Sciatic nerve (tissue), 2 donors: ENCODE measurements around the gene USP3. TPM values are rescaled to one million over a fixed set of nuclear protein-coding genes. Genes with fewer than 3 reads are reported as not detected.

ENCODE experiments used
- ATAC-seq: fragments of 200-7000 bp; cut with Tn5 transposase; one replicate; pipeline ENCODE4 v1.9.1; 2020; ENCODE audit warnings: mild to moderate bottlenecking, moderate library complexity
- DNase-seq: peaks from one replicate; pipeline ENCODE4 v3.0.0-alpha.2; 2020; ENCODE audit warnings: low spot score
- intact Hi-C: fragments of 100-400 bp; cut with DNase I; formaldehyde crosslinking; loops from one replicate; pipeline ENCODE4 v1.14.2; 2022
- total RNA-seq: library from RNA; stranded (reverse); fragmentation: NEBNext Ultra II Directional; extraction: Animal tissue kit (Norgen Biotek cat#: 25700); gene quantifications from one replicate; pipeline ENCODE4 v1.2.1, GENCODE V29; 2021
- donor health status: DM: no; HTN: no; CAD: no.
- donor health status: DM: no; HTN: no; CAD: no.

USP3 gene
- total RNA-seq, 1 donor from 2014 or later = 58.2 TPM

- ATAC-seq = no peak
These were observed 94.3 kb downstream of the USP3 start for GRCh38 chr15:63598473-63599400.

DNA sequence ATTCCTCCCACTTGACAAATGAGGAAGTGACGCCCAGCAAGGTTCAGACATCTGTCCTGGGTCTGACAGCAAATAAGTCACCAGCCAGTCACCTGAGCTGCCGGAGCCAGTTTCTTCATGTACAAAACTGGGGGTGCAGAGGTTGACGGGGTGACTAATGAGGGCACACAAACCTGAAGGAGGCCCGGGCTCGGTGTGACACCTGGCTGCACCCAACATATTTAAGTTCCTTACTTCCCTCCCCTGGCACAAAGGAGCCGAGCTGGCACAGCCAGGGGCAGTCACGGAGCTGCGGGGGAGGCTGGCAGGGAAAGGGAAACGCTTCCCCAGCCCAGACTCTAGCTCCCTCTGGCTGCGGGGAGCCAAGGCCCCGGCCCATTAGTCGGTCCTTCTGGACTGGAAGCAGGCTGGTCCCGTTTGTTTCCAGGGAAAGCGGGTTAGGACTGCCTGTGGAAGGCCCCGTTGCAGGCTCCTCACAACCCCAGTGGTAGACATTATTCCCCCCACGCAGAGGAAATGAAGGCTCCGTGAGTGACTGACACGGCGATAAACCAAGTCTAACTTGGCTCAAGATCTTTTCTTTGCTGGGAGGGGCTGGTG is 95.1 kb downstream of the USP3 start:
- intact Hi-C loops = loop anchor here (10.0 kb wide), 1 partner anchor 95 kb away; the partner anchor contains the start of gene USP3
- ATAC-seq (peak; percentile 69), DNase-seq (peak; percentile 82)

More at GRCh38 chr15:63598473-63599400, 94.3 kb downstream of the USP3 start:
- intact Hi-C loops = loop anchor here (10.0 kb wide), 1 partner anchor 94 kb away; the partner anchor contains the start of gene USP3
- DNase-seq = no peak

DNA sequence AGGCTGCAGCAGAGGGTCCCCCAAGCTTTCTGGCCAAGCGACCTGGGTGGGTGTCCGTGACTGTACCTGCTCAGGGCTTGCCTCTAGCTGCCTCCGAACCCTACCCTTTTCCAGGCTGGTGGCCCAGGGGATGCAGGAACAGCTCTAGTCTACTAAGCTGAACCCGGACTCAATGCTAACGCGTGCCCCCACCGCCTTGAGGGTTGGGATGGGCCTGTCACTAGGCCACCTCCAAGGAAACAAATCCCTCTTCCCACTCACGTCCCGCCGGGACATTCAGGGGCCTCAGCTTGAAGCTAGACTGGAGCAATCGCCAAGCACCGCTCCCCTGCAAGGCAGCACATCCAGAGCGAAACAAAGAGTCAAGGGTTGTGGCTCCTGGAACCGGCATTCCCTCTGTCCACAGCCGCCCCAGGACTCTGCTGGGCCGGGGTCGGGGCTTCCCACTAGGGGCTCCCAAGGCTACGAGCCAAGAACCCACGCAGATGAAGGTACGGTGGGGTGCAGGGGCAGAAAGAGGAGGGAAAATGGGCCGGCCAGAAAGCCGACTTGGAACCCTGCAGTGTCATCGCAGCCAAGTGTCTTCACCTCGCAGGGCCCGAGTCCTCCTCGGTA is 95.7 kb downstream of the USP3 start:
- ATAC-seq = peak; percentile 41
- no peak for DNase-seq

GRCh38 chr15:63600616-63601025 is 96.2 kb downstream of the USP3 start:
- DNase-seq = peak; percentile 91
- intact Hi-C loops = no loop called here
- peak; percentile 85 for ATAC-seq

More for the DNA sequence above, 95.7 kb downstream of the USP3 start:
- intact Hi-C loops = no loop called here

GRCh38 chr15:63601026-63601703 is 96.8 kb downstream of the USP3 start:
- intact Hi-C loops = no loop called here
- DNase-seq (no peak), ATAC-seq (peak; percentile 5)

GRCh38 chr15:63601704-63602185 is 97.4 kb downstream of the USP3 start:
- intact Hi-C loops = no loop called here
- no peak for DNase-seq

GRCh38 chr15:63602595-63602994 is 98.2 kb downstream of the USP3 start:
- DNase-seq = no peak
- ATAC-seq = no peak
- intact Hi-C loops = no loop called here

More at GRCh38 chr15:63601704-63602185, 97.4 kb downstream of the USP3 start:
- ATAC-seq = no peak

GRCh38 chr15:63603516-63603915 is 99.1 kb downstream of the USP3 start:
- intact Hi-C loops = no loop called here
- ATAC-seq (no peak), DNase-seq (no peak)

GRCh38 chr15:63604281-63604680 is 99.9 kb downstream of the USP3 start:
- intact Hi-C loops = no loop called here
- no peak for ATAC-seq
- no peak for DNase-seq

DNA sequence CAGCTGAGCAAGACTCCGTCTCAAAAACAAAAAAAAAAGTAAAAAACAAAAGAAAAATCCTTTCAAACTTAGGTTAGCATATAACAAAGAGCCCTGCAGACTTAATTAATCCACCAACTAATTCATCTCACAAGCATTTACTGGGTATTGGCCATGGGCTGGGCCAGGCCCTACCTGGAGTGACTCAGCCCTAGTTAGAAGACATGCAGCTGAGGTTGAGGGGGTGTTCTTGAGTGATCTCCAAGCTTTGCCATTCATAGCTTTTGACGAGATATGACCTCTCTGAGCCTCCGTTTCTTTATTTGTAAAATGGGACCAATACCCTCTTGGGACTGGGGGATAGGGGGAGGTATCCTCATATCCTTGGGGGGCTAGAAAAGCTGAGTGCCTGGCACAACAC is 100.6 kb downstream of the USP3 start:
- ATAC-seq (no peak), DNase-seq (no peak)
- intact Hi-C loops = no loop called here

DNA sequence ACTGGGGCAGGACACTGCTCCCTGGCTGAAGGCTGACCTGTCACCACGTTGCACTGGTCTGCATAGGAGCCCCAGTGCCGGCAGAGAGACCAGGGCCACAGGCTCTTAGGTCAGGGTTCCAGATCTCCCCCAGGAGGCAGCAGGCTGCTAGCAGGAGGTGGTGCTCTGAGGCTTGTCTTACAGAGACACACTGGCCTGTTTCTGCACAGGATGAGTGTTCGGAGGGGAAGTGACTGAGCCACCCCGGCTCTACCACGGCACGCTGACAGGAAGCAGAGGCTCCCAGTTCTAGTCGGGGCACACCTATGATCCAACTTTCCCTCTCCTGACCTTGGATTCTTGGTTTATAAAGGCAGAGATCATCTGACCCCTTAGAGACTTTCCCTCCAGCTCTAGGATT is 101.4 kb downstream of the USP3 start:
- DNase-seq (no peak), ATAC-seq (no peak)
- intact Hi-C loops = no loop called here

- no peak for ATAC-seq
- intact Hi-C loops = no loop called here
These were observed 101.9 kb downstream of the USP3 start for GRCh38 chr15:63606308-63606707.

GRCh38 chr15:63608989-63609388 is 104.6 kb downstream of the USP3 start:
- ATAC-seq = no peak
- DNase-seq = no peak
- intact Hi-C loops = no loop called here

More at GRCh38 chr15:63606308-63606707, 101.9 kb downstream of the USP3 start:
- no peak for DNase-seq

DNA sequence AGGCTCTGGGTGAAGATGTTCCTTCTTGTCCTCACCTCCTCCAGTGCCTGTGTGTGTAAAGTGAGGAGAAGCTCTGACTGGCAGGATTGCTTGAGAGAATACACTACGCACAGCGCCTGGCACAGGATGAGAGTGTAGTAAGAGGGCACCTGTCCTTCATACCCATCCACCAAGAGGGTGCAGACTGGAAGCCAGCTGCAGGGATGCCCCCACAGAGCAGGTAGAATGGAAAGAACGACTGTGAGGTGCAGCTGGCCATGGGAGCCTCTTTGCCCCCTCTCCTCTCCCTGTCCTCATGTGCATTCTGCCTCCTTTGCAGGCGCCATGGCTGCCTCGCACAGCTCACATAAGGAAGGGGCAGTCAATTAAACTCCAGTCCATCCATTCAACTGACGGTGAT is 105.1 kb downstream of the USP3 start:
- no peak for ATAC-seq
- no peak for DNase-seq
- intact Hi-C loops = no loop called here

DNA sequence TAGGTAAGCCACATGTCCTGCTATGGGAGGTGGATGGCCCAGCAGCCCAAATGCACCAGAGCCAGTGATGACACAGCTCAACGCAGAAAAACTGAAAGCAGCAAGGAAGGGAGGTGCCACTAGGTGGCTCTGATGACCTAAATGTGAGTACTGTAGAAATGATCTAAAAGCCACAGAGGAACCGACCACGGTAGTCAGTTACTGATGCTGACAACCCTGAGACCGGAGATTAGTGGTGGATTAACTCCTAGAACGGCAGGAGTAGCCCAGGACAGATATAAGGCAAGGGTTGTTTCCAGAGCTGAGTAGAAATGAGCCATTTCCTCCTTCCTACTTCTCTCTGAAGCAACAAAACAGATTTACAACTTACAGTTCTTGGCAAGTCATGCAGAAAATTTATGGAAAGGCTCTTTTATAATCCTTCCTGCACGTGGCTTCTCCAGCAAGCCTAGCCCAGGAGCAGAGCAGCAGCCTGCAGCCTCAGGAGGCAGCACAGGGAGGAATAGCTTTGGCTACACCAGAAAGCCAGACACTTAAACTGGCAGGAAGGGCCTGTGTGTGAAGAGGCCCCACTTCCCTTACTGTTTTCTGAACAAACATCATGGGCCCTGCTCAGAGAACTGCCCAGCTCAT is 105.9 kb downstream of the USP3 start:
- peak; percentile 79 for DNase-seq
- ATAC-seq = peak; percentile 86
- intact Hi-C loops = no loop called here

- no peak for DNase-seq
- intact Hi-C loops = no loop called here
- peak; percentile 3 for ATAC-seq
These were observed 106.8 kb downstream of the USP3 start for GRCh38 chr15:63611177-63611576.

GRCh38 chr15:63612300-63612699 is 107.9 kb downstream of the USP3 start:
- intact Hi-C loops = no loop called here
- ATAC-seq (no peak), DNase-seq (no peak)

DNA sequence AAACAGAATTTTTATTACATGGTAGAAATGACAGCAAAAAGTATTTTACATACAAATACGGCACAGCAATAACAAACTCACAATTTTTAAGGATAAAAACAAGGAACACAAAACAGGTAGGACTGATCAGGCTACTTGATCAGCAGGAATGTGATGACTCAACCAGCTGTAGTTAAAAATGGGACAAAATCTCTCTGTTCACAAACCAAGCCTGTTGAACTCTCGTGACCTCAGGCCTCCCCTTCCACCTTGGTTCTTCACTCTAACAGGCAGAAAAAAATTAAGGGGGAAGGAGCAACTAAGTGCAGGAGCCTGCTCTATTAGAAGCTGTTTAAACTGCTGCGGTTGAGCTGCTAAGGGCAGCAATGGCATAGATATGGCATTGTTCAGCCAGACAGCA is 111.5 kb downstream of the USP3 start:
- intact Hi-C loops = no loop called here
- DNase-seq (no peak), ATAC-seq (no peak)
